Testis (tissue), 5 donors: ENCODE measurements around the gene PEBP1. TPM values are rescaled to one million over a fixed set of nuclear protein-coding genes. Genes with fewer than 3 reads are reported as not detected.
A peak's percentile ranks its signal among the peaks of the same experiment; 100 is the strongest.

ENCODE experiments used
- DNase-seq: peaks from one replicate; pipeline ENCODE4 v3.0.0-alpha.2; 2019
- H3K27ac ChIP-seq, 2 donors: fragments of 200-600 bp; sonication (generic); one replicate each; pipeline ENCODE4 v1.5.1; 2019
- H3K27me3 ChIP-seq: fragments of 200-600 bp; sonication (generic); one replicate; pipeline ENCODE4 v1.5.1; 2019
- H3K36me3 ChIP-seq: fragments of 200-600 bp; sonication (generic); one replicate; pipeline ENCODE4 v1.5.1; 2017; ENCODE audit warnings: low read depth; ENCODE audit errors: missing control alignments
- H3K4me1 ChIP-seq: fragments of 200-600 bp; sonication (generic); one replicate; pipeline ENCODE4 v1.5.1; 2019
- H3K4me3 ChIP-seq, 2 donors: fragments of 200-600 bp; sonication (generic); one replicate each; pipeline ENCODE4 v1.5.1; 2017 to 2019
- H3K9me3 ChIP-seq: fragments of 200-600 bp; sonication (generic); one replicate; pipeline ENCODE4 v1.5.1; 2017
- CTCF ChIP-seq, 3 experiments: fragments of 450-650 bp in 2 of 3; fragments of 200-600 bp in 1 of 3; sonication (generic) in 1 of 3; IDR thresholded peaks; one replicate each; pipeline ENCODE4 v1.5.1; 2016 to 2019; ENCODE audit warnings: antibody characterized with exemption in 3 of 3, mild to moderate bottlenecking in 2 of 3, moderate library complexity in 1 of 3
- POLR2A ChIP-seq: fragments of 450-650 bp; IDR thresholded peaks from one replicate; pipeline ENCODE4 v1.6.1; 2017; ENCODE audit warnings: antibody characterized with exemption, mild to moderate bottlenecking, moderate library complexity
- WGBS, 2 donors: methylation state at CpG; one replicate each; pipeline ENCODE4 v1.1.5; 2018; 5-methylcytosine and 5-hydroxymethylcytosine counted together
- intact Hi-C: fragments of 100-400 bp; cut with DNase I; formaldehyde crosslinking; loops from one replicate; pipeline ENCODE4 v1.15.1; 2023; ENCODE audit warnings: low total_unique reads
- long read RNA-seq, 2 donors: transcript quantifications; one replicate each; lab custom pipeline, GENCODE V29; 2026
- polyA plus RNA-seq: library from polyadenylated mRNA; stranded (reverse); fragments of 350-450 nt; fragmentation: Illumina TruSeq; extraction: RNeasy Lipid Tissue Mini Kit (QIAGEN cat#74804); gene quantifications from one replicate; pipeline ENCODE4 v1.2.3, GENCODE V29; 2014; ENCODE audit warnings: low read depth, low replicate concordance; ENCODE audit not compliant: insufficient read depth
- total RNA-seq, 2 donors: library from RNA; depleted of rRNA; stranded (reverse); fragments of >200 nt; gene quantifications; one replicate each; pipeline ENCODE4 v1.2.3, GENCODE V29; 2016

Gene PEBP1
- total RNA-seq (100 to 1,000 TPM; 371 to 500 TPM), polyA plus RNA-seq (370 TPM)
- long read RNA-seq, donor 1, transcript PEBP1-201 (4 exons, 1,697 nt), result major isoform, 288 of 653 reads
- long read RNA-seq, donor 1, partial matches to known transcripts, result 338 of 653 reads
- long read RNA-seq, donor 1, other reads (novel, unspliced or antisense), result 27 of 653 reads
- long read RNA-seq, donor 2, transcript PEBP1-201 (4 exons, 1,697 nt), result major isoform, 179 of 215 reads
- long read RNA-seq, donor 2, partial matches to known transcripts, result 20 of 215 reads
- long read RNA-seq, donor 2, other reads (novel, unspliced or antisense), result 16 of 215 reads

- Histone ChIP-seq H3K27me3 (no peaks in the 10 kb centered on the region), H3K27ac (peak within 1 kb of the TSS; percentile 80 to 92), H3K9me3 (no peaks in the 10 kb centered on the region), H3K4me3 (peak within 1 kb of the TSS; percentile 84 to 90), H3K4me1 (peaks cover 32% of the 10 kb centered on the region), H3K36me3 (no peaks in the 10 kb centered on the region)
- TF ChIP-seq CTCF (IDR thresholded peaks at IDR 0.05) (no peak), POLR2A (peak; percentile 62)
- intact Hi-C loops, result no loop called here
- peak; percentile 97 for DNase-seq
- 0 to 1% methylated on average over 17 to 35 of the region's 70 CpGs for WGBS, 2 donors
Measured at GRCh38 chr12:118135788-118136558, at the start of gene PEBP1. TSS of gene PEBP1 (plus strand) at chr12:118136124. CDS start at chr12:118136210, 86 bp downstream.

- Histone ChIP-seq H3K27ac (no peak overlapping the region), H3K27me3 (no peaks in the 10 kb centered on the region), H3K4me3 (no peak overlapping the region), H3K9me3 (no peaks in the 10 kb centered on the region), H3K4me1 (peaks cover 5% of the 10 kb centered on the region), H3K36me3 (no peaks in the 10 kb centered on the region)
- no peak for DNase-seq
- TF ChIP-seq POLR2A, result no peak
- no peak for TF ChIP-seq CTCF (IDR thresholded peaks at IDR 0.05)
- intact Hi-C loops, result no loop called here
- 93 to 95% methylated on average over 9 of the region's 9 CpGs for WGBS, 2 donors
Measured at GRCh38 chr12:118089782-118090181, 46.1 kb upstream of the PEBP1 start.

- no peaks in the 10 kb centered on the region for H3K36me3 ChIP-seq
- no peak overlapping the region for H3K4me3 ChIP-seq
- no peaks in the 10 kb centered on the region for H3K4me1 ChIP-seq
- TF ChIP-seq CTCF (IDR thresholded peaks at IDR 0.05), result no peak
- TF ChIP-seq POLR2A, result no peak
- H3K27me3 ChIP-seq, result no peaks in the 10 kb centered on the region
- no peaks in the 10 kb centered on the region for H3K9me3 ChIP-seq
- intact Hi-C loops, result no loop called here
- WGBS, 2 donors, result 65 to 68% methylated on average over 3 of the region's 3 CpGs
- no peak overlapping the region for H3K27ac ChIP-seq
- no peak for DNase-seq
Measured at GRCh38 chr12:118094039-118094438, 41.9 kb upstream of the PEBP1 start.

GRCh38 chr12:118098401-118098800 is 37.5 kb upstream of the PEBP1 start:
- no peaks in the 10 kb centered on the region for H3K27me3 ChIP-seq
- WGBS, 2 donors, result 94 to 96% methylated on average over 3 of the region's 3 CpGs
- no peak overlapping the region for H3K27ac ChIP-seq
- DNase-seq, result no peak
- no peaks in the 10 kb centered on the region for H3K36me3 ChIP-seq
- no peaks in the 10 kb centered on the region for H3K4me1 ChIP-seq
- H3K9me3 ChIP-seq, result no peaks in the 10 kb centered on the region
- no peak overlapping the region for H3K4me3 ChIP-seq
- no peak for TF ChIP-seq CTCF (IDR thresholded peaks at IDR 0.05)
- no peak for TF ChIP-seq POLR2A
- intact Hi-C loops, result no loop called here
